ENCODE data around the gene PHACTR1.

DNA sequence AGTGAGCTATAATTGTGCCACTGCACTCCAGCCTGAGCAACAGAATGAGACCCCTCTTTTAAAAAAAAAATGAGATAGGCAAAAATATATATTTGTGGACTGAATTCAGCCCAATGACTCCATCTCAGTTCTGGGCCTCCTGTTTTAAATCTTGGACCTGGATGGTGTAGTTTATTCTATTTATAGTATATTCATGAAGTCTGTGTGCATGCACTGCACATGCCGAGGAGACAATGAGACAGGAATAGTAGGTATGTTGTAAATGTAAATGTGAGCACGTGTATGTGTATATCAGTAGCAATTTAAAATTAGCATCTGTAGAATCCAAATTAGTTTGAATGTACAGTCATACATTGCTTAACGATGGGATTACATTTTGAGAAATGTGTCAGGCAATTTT is 520.8 kb downstream of the PHACTR1 start:
- no peak for TF ChIP-seq CTCF (IDR thresholded peaks at IDR 0.05)
- TF ChIP-seq POLR2A (IDR thresholded peaks at IDR 0.05): no peak
